ENCODE data around the gene IL1A. TPM values are rescaled to one million over a fixed set of nuclear protein-coding genes. Genes with fewer than 3 reads are reported as not detected.

IL1A gene
- total and polyA plus RNA-seq, 9 of the 15 experiments (the other 6 are each of a cell fraction or from before 2014, with no cell fraction given), result 0.03 to 0.27 (median 0.14) TPM; not detected in 2

GRCh38 chr2:112724591-112725525 is 59.4 kb downstream of the IL1A start (continued):
- TF ChIP-seq, protein P1, sequence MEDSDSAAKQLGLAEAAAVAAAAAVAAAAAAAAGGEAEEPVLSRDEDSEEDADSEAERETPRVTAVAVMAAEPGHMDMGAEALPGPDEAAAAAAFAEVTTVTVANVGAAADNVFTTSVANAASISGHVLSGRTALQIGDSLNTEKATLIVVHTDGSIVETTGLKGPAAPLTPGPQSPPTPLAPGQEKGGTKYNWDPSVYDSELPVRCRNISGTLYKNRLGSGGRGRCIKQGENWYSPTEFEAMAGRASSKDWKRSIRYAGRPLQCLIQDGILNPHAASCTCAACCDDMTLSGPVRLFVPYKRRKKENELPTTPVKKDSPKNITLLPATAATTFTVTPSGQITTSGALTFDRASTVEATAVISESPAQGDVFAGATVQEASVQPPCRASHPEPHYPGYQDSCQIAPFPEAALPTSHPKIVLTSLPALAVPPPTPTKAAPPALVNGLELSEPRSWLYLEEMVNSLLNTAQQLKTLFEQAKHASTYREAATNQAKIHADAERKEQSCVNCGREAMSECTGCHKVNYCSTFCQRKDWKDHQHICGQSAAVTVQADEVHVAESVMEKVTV (CRISPR knock-in tag; IDR thresholded peaks at IDR 0.05), result peak; percentile 34; the same call in 1 of the 2 replicates
- TF ChIP-seq, protein P2, sequence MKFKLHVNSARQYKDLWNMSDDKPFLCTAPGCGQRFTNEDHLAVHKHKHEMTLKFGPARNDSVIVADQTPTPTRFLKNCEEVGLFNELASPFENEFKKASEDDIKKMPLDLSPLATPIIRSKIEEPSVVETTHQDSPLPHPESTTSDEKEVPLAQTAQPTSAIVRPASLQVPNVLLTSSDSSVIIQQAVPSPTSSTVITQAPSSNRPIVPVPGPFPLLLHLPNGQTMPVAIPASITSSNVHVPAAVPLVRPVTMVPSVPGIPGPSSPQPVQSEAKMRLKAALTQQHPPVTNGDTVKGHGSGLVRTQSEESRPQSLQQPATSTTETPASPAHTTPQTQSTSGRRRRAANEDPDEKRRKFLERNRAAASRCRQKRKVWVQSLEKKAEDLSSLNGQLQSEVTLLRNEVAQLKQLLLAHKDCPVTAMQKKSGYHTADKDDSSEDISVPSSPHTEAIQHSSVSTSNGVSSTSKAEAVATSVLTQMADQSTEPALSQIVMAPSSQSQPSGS (CRISPR knock-in tag; IDR thresholded peaks at IDR 0.05), result no peak
- TF ChIP-seq, protein P3, sequence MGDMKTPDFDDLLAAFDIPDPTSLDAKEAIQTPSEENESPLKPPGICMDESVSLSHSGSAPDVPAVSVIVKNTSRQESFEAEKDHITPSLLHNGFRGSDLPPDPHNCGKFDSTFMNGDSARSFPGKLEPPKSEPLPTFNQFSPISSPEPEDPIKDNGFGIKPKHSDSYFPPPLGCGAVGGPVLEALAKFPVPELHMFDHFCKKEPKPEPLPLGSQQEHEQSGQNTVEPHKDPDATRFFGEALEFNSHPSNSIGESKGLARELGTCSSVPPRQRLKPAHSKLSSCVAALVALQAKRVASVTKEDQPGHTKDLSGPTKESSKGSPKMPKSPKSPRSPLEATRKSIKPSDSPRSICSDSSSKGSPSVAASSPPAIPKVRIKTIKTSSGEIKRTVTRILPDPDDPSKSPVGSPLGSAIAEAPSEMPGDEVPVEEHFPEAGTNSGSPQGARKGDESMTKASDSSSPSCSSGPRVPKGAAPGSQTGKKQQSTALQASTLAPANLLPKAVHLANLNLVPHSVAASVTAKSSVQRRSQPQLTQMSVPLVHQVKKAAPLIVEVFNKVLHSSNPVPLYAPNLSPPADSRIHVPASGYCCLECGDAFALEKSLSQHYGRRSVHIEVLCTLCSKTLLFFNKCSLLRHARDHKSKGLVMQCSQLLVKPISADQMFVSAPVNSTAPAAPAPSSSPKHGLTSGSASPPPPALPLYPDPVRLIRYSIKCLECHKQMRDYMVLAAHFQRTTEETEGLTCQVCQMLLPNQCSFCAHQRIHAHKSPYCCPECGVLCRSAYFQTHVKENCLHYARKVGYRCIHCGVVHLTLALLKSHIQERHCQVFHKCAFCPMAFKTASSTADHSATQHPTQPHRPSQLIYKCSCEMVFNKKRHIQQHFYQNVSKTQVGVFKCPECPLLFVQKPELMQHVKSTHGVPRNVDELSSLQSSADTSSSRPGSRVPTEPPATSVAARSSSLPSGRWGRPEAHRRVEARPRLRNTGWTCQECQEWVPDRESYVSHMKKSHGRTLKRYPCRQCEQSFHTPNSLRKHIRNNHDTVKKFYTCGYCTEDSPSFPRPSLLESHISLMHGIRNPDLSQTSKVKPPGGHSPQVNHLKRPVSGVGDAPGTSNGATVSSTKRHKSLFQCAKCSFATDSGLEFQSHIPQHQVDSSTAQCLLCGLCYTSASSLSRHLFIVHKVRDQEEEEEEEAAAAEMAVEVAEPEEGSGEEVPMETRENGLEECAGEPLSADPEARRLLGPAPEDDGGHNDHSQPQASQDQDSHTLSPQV (IDR thresholded peaks at IDR 0.05), result peak; percentile 63
- TF ChIP-seq RFX5 (IDR thresholded peaks at IDR 0.05; ENCODE audit: low read depth, low read length) (no peak), ZBTB33 (CRISPR knock-in tag; IDR thresholded peaks at IDR 0.05) (0 out of 2 replicates have a peak, but pooled peaks have one; percentile 6), MAFK (IDR thresholded peaks at IDR 0.05; ENCODE audit: low read length) (no peak; the same call in 1 of the 2 replicates), FIP1L1 (IDR thresholded peaks at IDR 0.05; ENCODE audit: low read depth, low read length, poor library complexity, severe bottlenecking) (no peak), ZNF561 (CRISPR knock-in tag; conservative IDR thresholded peaks at IDR 0.05) (no peak), TRIM28 (IDR thresholded peaks at IDR 0.05) (no peak), BRD9 (IDR thresholded peaks at IDR 0.05; ENCODE audit: low read depth, partially characterized antibody) (no peak), MAFF (IDR thresholded peaks at IDR 0.05; ENCODE audit: low read length) (no peak), CXXC5 (CRISPR knock-in tag; IDR thresholded peaks at IDR 0.05) (peak; percentile 35; the same call in 1 of the 2 replicates), POLR2B (IDR thresholded peaks at IDR 0.05; ENCODE audit: low read depth, partially characterized antibody) (no peak), SMC3 (conservative IDR thresholded peaks at IDR 0.05; ENCODE audit: insufficient read depth, low read depth, low read length) (peak; percentile 40)
- TF ChIP-seq, protein P4, sequence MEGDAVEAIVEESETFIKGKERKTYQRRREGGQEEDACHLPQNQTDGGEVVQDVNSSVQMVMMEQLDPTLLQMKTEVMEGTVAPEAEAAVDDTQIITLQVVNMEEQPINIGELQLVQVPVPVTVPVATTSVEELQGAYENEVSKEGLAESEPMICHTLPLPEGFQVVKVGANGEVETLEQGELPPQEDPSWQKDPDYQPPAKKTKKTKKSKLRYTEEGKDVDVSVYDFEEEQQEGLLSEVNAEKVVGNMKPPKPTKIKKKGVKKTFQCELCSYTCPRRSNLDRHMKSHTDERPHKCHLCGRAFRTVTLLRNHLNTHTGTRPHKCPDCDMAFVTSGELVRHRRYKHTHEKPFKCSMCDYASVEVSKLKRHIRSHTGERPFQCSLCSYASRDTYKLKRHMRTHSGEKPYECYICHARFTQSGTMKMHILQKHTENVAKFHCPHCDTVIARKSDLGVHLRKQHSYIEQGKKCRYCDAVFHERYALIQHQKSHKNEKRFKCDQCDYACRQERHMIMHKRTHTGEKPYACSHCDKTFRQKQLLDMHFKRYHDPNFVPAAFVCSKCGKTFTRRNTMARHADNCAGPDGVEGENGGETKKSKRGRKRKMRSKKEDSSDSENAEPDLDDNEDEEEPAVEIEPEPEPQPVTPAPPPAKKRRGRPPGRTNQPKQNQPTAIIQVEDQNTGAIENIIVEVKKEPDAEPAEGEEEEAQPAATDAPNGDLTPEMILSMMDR (IDR thresholded peaks at IDR 0.05 in 2 of 3, conservative IDR thresholded peaks at IDR 0.05 in 1 of 3; ENCODE audit: insufficient read depth in 2 of 3, low read depth in 1 of 3, low read length in 3 of 3), result peak; percentile 64 to 71 (median 68)

Measured in K562 (cell line).